Gastrocnemius medialis (tissue), 4 donors: ENCODE measurements around the gene MYOCD.

Experiments used
- CTCF ChIP-seq, 5 experiments: fragments of 450-650 bp in 3 of 5; fragments of 200-600 bp in 2 of 5; sonication (generic) in 2 of 5; IDR thresholded peaks in 4 of 5; conservative IDR thresholded peaks in 1 of 5; 1 replicate in 4 of 5; 2 replicates in 1 of 5; pipeline ENCODE4 v1.5.1; 2016 to 2019; ENCODE audit warnings: antibody characterized with exemption in 5 of 5, mild to moderate bottlenecking in 3 of 5, moderate library complexity in 3 of 5
- POLR2A ChIP-seq, 2 donors: fragments of 450-650 bp; IDR thresholded peaks; one replicate each; pipeline ENCODE4 v1.6.1; 2017; ENCODE audit warnings: antibody characterized with exemption in 2 of 2, mild to moderate bottlenecking in 2 of 2, moderate library complexity in 2 of 2

GRCh38 chr17:12759090-12759489 lies 93.4 kb downstream of the MYOCD start:
- TF ChIP-seq CTCF (IDR thresholded peaks at IDR 0.05 in 4 of 5, conservative IDR thresholded peaks at IDR 0.05 in 1 of 5) = no peak
- TF ChIP-seq POLR2A (IDR thresholded peaks at IDR 0.05) = no peak
